Activated effector memory CD4-positive, alpha-beta T cell treated with Interleukin-2 at 50 U/mL for 16 hours (primary cell): ENCODE results near the gene TENT4B.
A peak's percentile ranks its signal among the peaks of the same experiment; 100 is the strongest.

ENCODE experiments used
- DNase-seq: peaks from one replicate; pipeline ENCODE4 v3.0.0-alpha.2; 2020

Gene TENT4B

DNA sequence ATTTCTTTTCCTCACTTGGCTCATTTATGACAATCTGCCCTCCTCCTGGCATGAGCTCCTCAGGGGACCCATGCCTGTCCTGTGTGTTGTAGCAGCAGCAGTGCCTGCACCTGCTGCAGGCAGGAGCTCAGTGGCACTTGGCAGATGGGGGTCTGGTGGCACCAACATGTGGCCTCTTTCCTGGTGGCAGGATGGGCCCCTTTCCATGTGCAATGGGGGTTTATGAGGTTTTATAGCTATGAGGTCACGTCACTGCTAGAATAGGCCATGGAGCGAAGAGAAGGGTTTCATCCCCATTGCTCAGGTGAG is 120.2 kb downstream of the TENT4B start:
- no peak for DNase-seq

DNA sequence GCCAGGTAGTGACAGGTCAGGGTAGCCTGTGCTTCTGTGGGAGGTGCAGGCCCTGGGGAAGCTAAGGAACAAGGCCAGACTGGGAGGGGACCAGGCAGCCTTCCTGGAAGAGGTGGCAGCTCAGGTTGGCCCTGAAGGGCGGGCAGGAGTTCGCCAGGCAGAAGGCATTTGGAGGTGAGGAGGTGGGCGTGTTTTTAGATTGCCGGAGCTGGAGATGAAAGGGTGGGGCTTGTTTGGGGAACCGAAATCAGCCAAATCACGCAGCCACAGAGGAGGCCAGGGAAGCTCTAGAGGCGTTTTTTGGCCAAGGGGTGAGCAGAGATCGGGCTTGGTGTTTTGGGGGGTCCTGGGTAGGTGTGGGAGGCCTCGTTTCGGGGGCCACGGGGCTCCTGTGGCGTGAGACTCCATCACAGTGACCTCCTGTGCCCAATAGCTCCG is 120.8 kb downstream of the TENT4B start:
- DNase-seq = peak; percentile 27

DNA sequence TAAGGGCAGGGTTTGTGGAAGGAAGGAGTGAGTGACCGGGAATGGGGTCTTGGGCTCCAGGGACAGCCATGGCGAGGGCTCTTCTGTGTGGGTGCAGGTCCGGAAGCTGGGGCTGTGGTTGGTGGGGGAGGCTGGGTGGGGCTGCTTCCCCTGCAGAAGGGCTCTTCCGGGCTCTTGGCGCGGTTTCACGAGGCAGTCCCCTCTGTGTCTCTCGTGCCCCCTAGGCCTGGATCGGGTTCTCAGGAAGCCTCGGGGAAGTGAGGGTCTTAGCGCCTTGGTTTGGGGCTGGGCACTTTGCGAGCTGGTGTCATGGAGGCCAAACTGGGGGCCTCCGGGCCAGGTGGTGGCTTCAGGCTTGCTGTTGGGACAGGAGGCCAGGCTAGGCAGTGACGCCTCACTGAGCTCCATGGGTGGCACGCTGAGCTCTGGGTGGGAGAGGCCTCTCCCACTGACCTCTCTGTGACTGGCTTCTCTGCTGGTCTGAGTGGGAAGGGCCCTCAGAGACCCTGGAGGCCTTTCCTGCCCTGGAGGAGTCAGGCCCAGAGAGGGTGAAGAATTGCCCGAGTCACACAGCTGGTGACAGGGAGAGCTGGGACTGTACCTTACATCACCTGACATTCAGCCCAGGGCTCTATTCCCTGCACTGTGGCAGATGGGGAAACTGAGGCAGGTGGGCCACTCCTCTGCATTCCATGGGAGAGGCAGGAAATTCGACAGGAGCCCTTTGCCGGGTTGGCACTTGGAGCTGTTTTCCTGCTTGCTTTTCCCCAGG is 121.4 kb downstream of the TENT4B start:
- peak; percentile 59 for DNase-seq

DNA sequence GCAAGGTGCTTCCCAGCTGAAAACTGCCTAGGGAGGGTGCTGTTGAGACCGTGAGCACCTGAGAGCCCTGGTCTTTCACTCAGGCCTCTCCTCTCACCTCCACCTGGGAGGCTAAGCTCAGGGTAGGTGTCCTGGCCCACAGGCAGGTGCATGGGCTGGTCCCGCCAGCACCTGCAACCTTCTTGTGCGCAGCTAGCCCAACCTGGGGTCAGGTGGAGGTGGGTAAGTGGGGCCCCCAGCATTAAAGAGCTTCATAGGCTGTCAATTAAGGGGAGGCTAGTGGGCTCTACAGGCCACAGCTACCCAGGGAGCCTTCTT is 122.0 kb downstream of the TENT4B start:
- DNase-seq = no peak

DNA sequence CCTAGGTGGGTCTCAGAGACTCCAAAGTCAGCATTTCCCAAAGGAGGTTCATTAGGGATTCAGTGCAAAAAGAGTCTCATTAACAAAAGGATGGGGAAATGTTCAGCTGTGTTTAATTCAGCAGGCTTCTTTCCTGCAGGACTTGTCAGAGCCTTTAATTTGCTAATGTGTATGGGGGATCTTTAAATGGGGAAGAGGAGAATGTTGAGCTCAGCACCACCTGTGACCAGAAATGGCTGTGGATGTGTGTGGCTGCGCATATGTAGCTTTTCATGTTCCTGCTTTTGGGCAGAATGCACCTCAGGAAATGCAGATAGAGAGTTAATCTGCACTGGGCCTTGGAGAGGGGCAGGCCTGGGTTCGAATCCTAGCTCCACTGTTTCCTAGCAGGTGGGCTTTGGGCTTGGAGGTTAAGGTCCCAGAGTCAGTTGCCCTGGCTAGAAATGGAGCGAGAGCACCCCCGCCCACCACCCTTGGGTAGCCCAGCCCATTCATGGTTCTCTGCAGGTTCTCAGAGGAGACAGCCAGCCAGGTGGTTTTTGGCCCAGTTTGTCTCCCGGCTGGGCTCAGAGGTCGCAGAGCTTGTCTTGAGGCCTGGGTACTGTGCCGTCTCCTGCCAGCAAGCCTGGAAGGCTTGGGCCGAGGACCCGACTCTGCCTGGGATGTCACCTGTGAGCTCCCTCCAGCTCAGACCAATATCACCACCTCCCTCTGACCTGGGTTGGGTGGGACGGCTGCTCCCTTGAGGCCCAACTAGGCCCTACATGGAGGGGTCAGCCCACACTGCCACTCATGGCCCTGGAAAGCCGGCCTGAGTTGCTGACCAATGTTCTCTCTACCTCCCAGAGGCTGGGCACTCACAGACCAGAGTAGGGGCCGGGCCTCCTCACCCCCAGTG is 122.6 kb downstream of the TENT4B start:
- no peak for DNase-seq

DNA sequence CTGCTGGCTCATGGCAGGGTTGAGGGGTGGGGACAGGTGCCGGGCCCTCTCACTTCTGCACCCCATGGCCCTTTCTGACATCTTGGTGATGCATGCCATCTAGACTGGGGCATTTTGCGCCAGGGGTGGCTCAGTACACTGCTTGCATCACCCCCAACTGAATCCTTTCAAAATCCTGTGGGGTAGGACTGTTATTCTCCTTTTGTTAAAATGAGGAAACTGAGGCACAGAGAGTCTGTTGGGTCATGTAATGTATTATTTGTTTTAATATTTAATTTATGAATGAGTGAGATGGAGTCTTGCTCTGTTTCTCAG is 123.2 kb downstream of the TENT4B start:
- DNase-seq = no peak

DNA sequence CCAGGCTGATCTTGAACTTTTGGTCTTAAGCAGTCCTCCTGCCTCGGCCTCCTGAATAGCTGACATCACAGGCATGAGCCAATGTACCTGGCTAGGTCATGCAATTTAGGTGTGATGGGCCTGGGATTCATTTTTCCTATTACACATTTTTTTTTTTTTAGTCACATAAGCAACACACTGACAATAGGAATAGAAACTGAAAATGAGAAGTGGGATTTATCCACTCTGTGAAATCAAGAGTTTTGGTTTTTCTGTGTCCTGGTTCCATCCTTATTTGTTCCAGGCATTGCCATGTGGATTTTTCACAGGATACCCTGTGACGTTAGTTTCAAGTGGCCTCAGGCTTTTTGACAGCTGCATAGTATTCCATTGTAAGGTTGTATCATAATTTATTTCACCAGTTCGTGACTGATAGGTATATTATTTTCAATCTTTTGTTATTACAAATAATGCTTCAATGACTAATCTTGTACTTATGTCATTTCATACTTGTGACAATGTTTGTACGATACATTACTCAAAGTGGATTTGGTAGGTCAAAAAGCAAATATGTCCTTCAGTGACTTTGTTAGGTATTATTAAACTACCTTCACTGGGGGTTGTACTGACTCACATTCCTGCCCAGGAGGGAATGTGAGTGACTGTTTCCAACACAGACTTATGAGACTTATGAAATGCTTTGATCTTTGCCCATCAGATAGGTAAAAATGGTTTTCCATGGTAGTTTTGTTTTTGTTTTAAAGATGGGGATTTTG is 123.9 kb downstream of the TENT4B start:
- DNase-seq = no peak

DNA sequence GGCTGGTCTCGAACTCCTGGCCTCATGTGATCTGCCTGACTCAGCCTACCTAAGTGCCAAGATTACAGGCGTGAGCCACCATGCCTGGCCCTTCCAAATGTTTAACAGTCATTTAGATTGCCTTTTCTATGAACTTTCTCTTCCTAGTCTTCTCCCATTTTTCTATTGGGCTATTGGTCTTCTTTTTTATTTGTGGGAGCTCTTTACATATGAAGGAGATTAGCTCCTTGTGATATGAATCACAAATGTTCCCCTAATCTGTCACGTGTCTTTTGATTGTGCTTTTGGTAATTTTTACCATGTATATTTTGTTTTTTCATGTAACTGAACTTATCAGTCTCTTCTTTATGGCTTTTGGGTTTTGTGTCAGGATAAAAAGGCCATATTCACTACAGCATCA is 125.1 kb downstream of the TENT4B start:
- DNase-seq = no peak

DNA sequence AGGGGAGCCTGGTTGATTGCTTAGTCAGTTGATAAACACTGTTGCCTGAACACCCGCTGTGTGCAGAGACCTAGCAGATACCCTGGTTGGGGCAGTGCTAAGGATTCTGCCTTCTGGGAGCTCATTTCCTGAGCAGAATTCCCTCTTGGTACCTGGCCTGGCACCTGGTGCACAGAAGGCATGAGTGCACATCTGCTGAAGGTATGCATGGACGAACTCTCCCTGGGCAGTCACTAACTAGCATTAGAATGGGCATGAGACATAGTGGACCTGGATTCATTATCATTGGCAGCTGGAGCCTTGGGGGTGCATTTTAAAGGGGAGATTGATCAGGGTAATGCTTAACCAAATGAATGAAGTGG is 126.4 kb downstream of the TENT4B start:
- DNase-seq = no peak

DNA sequence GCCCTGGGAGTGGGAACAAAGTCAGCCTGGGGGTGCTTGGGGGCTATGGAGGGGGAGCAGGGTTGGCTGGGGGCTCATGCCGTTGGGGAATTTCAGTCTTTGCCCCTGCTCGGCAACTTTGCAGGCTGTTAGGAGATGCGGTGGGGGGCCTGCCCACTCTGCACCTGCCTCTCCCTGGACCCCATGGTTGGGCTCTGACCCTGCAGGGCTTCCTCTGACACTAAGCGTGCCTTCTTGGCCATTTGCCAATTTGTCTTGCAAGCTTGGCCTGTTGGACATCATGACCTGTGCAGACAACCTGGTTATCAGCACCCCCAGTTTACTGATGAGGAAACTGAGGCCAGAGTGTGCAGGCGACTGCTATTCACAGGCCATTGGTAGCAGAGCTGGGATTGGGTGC is 127.8 kb downstream of the TENT4B start:
- DNase-seq = no peak
